GM19438 (cell line): ENCODE measurements around the gene PPM1D.
A peak's percentile ranks its signal among the peaks of the same experiment; 100 is the strongest.

ENCODE experiments used
- ATAC-seq: cut with Tn5 transposase; IDR thresholded peaks from one replicate; pipeline ENCODE4 v1.9.1; 2021; ENCODE audit warnings: low read depth; ENCODE audit not compliant: unreplicated experiment

The PPM1D gene

DNA sequence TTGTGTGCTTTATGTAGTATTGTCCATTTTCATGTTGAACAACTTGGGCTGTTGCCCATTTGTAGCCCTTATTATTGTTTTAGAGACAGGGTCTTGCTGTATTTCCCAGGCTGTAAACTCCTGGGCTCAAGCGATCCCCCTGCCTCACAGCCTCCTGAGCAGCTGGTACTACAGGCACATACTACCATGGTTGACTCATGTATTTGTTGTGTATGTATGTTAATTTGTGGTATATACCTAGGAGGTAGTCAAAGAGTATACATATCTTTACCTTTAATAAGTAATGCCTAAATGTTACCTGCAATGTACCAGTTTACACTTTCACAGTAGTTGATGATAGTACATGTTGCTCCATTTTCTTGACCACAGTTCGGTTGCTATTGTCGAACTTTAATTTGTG lies 18.1 kb downstream of the PPM1D start:
- ATAC-seq: no peak

DNA sequence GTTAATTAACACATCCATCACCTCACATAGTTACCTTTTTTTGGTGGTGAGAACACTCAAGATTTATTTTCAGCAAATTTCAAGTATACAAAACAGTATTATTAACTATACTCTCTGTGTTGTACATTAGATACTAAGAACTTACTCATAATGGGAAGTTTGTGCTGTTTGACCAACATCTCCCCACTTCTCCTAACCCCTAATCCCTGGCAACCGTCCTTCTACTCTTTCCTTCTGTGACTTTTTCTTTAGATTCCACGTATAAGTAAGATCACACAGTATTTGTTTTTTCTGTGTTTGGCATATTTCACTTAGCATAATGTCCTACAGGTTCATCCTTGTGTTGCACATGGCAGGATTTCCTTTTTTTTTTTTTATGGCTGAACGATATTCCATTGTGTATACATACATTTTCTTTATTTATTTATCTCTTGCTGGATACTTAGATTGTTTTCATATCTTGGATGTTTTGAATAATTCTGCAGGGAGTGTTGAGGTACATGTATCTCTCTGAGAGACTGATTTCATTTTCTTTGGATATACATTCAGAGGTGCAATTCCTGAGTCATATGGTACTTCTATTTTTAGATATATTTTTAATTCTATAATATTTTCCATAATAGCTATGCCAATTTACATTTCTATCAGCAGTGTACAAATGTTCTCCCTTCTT lies 19.0 kb downstream of the PPM1D start:
- no peak for ATAC-seq

DNA sequence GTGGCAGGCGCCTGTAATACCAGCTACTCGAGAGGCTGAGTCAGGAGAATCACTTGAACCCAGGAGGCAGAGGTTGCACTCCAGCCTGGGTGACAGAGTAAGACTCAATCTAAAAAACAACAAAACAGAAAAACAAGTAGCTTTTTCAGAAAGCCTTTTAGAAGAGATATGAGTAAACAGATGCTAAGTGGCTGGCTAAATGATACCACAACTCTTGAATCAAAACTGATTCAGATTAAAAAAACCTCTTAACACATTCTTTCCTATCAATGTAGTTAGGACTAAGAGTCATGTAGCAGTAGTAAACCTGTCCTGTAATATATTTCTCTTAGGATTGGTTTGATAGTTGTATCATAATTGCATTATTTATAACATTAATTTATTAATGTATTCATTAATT lies 23.0 kb downstream of the PPM1D start:
- ATAC-seq: no peak

DNA sequence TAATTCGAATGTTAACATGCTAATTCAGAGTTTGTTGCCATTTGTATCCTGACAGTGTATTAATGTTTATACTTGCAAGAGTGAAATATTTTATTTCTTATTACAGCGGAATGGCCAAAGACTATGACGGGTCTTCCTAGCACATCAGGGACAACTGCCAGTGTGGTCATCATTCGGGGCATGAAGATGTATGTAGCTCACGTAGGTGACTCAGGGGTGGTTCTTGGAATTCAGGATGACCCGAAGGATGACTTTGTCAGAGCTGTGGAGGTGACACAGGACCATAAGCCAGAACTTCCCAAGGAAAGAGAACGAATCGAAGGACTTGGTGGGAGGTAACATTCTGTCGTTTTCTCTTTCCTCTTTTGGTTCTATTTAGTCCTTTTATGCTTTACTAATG lies 23.4 kb downstream of the PPM1D start:
- ATAC-seq: no peak

- ATAC-seq: no peak
Observed at GRCh38 chr17:60627124-60627523, 27.1 kb downstream of the PPM1D start.

GRCh38 chr17:60628252-60628889 lies 28.4 kb downstream of the PPM1D start:
- ATAC-seq: no peak

DNA sequence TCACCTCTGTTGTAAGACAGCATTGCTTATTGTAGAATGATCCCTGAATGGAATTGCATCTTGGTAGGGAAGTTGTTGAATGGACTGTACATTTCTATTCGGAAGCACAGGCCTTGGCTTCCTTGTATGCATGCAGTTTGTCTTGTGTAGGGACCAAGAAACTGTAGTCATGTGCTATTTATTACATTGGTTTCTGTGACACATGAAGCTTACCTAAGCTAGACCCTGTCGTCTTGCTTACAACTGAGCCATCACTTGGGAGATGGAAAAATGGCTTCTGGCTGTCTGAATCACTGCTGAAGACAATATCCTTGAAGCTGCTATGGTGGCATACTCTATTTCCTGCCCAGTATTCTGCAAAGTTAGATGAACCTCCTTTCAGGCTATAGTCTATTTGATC lies 29.1 kb downstream of the PPM1D start:
- no peak for ATAC-seq

GRCh38 chr17:60630352-60630751 lies 30.4 kb downstream of the PPM1D start:
- no peak for ATAC-seq

DNA sequence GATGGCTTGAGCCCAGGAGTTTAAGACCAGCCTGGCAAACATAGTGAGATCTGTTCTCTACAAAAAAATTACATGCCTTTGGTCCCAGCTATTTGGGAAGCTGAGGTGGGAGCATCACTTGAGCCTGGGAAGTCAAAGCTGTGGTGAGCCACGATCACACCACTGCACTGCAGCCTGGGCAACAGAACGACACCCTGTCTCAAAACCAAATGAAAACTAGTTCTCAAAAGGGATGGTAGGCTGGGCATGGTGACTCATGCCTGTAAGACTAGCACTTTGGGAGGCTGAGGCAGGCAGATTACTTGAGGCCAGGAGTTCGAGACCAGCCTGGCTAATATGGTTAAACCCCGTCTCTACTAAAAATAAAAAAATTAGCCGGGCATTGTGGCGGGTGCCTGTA lies 31.1 kb downstream of the PPM1D start:
- no peak for ATAC-seq

- ATAC-seq: no peak
Observed at GRCh38 chr17:60637683-60638082, 37.7 kb downstream of the PPM1D start.

DNA sequence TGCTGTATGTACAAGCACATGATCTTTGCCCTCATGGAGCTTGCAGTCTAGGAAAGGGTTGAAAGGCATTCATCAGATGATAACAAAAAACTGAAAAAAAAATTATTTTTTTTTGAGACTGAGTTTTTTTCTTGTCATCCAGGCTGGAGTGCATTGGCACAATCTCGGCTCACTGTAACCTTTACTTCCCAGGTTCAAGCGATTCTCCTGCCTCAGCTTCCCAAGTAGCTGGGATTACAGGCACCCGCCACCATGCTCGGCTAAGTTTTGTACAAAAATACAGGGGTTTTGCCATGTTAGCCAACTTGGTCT lies 39.0 kb downstream of the PPM1D start:
- no peak for ATAC-seq

DNA sequence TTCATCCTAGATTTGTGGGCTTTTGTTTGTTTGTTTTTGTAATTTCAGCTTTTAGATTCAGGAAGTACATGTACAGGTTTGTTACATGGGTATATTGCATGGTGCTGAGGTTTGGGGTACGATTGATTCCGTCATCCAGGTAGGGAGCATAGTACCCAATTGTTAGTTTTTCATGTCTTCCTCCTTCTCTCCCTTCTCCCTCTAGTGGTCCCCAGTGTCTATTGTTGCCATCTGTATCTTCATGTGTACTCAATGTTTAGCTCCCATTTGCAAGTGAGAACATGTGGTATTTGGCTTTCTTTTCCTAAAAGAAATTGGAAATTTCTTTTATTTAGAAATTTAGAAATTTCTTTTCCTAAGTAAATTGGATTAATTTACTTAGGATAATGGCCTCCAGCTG lies 40.5 kb downstream of the PPM1D start:
- ATAC-seq: no peak

- no peak for ATAC-seq
Observed at GRCh38 chr17:60641126-60641525, 41.1 kb downstream of the PPM1D start.

DNA sequence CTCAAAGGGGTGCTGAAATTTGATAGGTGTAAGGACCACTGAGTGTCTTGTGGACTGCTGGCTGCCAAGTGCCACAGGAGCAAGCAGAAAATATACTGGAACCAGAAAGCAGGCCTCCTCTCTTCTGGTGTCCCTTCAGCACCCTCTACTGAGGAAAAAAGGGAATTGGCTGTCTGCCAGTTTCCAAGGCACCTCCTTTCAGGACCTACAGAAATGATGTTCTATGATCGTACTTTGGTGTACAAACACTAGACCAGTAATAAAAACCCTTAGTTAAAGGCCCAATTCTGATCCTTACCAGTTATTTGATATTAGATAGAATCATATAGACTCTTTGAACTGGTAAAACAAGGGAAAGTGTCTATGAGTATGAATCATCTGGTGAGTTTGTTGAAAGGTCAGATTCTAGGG lies 41.8 kb downstream of the PPM1D start:
- no peak for ATAC-seq

GRCh38 chr17:60645918-60646523 lies 46.0 kb downstream of the PPM1D start:
- no peak for ATAC-seq

DNA sequence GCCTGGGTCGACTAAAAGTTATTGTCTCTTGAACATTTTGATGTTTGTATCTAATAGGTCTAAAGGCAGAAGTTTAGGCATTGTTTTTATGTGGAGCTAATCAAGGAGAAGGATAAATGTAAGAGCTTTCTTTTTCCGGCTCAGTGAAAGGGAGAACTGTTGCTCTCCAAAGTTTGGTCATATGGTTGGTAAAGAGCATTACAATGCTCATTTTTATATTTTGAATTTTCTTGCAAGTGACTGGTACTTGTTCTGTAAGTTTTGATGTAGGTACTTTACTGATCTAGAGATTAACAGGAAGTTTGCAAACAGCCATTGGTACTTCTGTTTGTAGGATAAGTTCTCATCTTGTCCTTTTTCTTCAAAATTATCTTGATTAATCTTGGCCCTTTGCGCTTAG lies 46.7 kb downstream of the PPM1D start:
- ATAC-seq: no peak

DNA sequence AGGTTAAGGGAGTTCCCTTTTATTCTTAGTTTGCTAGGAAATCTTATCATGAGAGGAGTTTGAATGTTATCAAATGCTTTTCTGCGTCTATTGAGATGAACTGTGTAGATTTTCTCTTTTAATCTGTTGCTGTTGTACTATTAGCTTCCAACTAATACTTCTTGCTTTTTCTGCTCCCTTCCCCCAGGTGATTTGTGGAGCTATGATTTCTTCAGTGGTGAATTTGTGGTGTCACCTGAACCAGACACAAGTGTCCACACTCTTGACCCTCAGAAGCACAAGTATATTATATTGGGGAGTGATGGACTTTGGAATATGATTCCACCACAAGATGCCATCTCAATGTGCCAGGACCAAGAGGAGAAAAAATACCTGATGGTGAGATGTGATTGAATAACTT lies 47.7 kb downstream of the PPM1D start:
- no peak for ATAC-seq

DNA sequence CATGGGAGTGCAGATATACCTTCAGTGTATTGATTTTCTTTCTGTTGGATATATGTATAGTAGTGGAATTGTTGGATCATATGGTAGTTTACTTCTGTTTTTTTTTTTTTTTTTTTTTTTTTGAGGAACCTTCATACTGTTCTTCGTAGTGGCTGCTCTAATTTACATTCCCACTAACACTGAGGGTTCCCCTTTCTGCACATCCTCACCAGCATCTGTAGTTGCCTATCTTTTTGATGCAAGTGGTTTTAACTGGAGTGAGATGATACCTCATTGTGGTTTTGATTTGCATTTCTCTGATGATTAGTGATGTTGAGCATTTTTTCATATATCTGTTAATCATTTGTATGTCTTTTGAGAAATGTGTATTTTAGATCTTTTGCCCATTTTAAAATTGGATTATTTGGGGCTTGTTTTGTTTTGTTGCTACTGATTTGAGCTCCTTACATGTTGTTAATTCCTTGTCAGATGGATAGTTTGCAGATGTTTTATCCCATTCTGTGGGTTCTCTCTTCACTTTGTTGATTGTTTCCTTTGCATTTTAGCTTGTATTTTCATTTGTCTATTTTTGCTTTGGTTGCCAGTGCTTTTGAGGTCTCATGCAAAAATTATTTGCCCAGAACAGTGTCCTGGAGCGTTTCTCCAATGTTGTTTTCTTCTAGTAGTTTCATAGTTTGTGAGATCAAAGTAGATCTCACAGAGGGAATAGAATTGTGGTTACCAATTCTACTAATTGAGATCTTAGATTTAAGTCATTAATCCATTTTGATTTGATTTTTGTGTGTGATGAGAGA lies 52.7 kb downstream of the PPM1D start:
- ATAC-seq: peak; percentile 96

GRCh38 chr17:60653569-60653968 lies 53.6 kb downstream of the PPM1D start:
- no peak for ATAC-seq

- ATAC-seq: no peak
Observed at GRCh38 chr17:60656499-60656898, 56.5 kb downstream of the PPM1D start.

GRCh38 chr17:60659156-60659555 lies 59.2 kb downstream of the PPM1D start:
- no peak for ATAC-seq

GRCh38 chr17:60661489-60661888 lies 61.5 kb downstream of the PPM1D start:
- no peak for ATAC-seq
